MM.1S (cell line): ENCODE data around the gene SLC13A4.

Experiments used
- DNase-seq: peaks from one replicate; pipeline ENCODE4 v3.0.0-alpha.2; 2015
- H2AFZ ChIP-seq: fragments of 300-600 bp; sonication (generic); 2 replicates; pipeline ENCODE4 v1.6.0; 2016; ENCODE audit warnings: antibody characterized with exemption, low read length
- H3F3A ChIP-seq: fragments of 300-600 bp; sonication (generic); 2 replicates; pipeline ENCODE4 v1.6.1; 2016; ENCODE audit warnings: mild to moderate bottlenecking, antibody characterized with exemption, low read length, moderate library complexity, mixed read lengths; ENCODE audit not compliant: insufficient read depth
- H3K27ac ChIP-seq: fragments of 300-600 bp; sonication (generic); 2 replicates; pipeline ENCODE4 v1.5.1; 2016; ENCODE audit warnings: mild to moderate bottlenecking, low read length
- H3K27me3 ChIP-seq: fragments of 300-600 bp; sonication (generic); replicated peaks from 2 replicates; pipeline ENCODE4 v1.6.0; 2016; ENCODE audit warnings: low read length; ENCODE audit not compliant: insufficient read depth
- H3K36me3 ChIP-seq: fragments of 300-600 bp; sonication (generic); replicated peaks from 2 replicates; pipeline ENCODE4 v1.6.1; 2016; ENCODE audit warnings: mild to moderate bottlenecking, low read length, mixed read lengths; ENCODE audit not compliant: insufficient read depth
- H3K4me1 ChIP-seq: fragments of 300-600 bp; sonication (generic); 2 replicates; pipeline ENCODE4 v1.6.1; 2016; ENCODE audit warnings: low read length, mixed read lengths
- H3K4me2 ChIP-seq: fragments of 300-600 bp; sonication (generic); 2 replicates; pipeline ENCODE4 v1.6.0; 2016; ENCODE audit warnings: low read depth, low read length
- H3K4me3 ChIP-seq: fragments of 300-600 bp; sonication (generic); 2 replicates; pipeline ENCODE4 v1.5.1; 2016; ENCODE audit warnings: low read length, mixed read lengths
- H3K79me2 ChIP-seq: fragments of 300-600 bp; sonication (generic); 2 replicates; pipeline ENCODE4 v1.6.1; 2016; ENCODE audit warnings: mixed run types, low read length, mixed read lengths
- H3K9ac ChIP-seq: fragments of 300-600 bp; sonication (generic); 2 replicates; pipeline ENCODE4 v1.6.1; 2016; ENCODE audit warnings: low read length, mixed read lengths
- H3K9me2 ChIP-seq: fragments of 300-600 bp; sonication (generic); replicated peaks from 2 replicates; pipeline ENCODE4 v1.6.1; 2016; ENCODE audit warnings: mild to moderate bottlenecking, low read length, mixed read lengths; ENCODE audit not compliant: insufficient read depth
- H3K9me3 ChIP-seq: fragments of 300-600 bp; sonication (generic); replicated peaks from 2 replicates; pipeline ENCODE4 v1.6.1; 2016; ENCODE audit warnings: mild to moderate bottlenecking, low read length, mixed read lengths; ENCODE audit not compliant: insufficient read depth
- H4K20me1 ChIP-seq: fragments of 300-600 bp; sonication (generic); 2 replicates; pipeline ENCODE4 v1.6.1; 2016; ENCODE audit warnings: mild to moderate bottlenecking, low read length, moderate library complexity, mixed read lengths; ENCODE audit not compliant: insufficient read depth
- CTCF ChIP-seq: fragments of 300-600 bp; sonication (generic); IDR thresholded peaks from 2 replicates; pipeline ENCODE4 v1.5.1; 2016; ENCODE audit warnings: antibody characterized with exemption, low read length, mixed read lengths
- EZH2 ChIP-seq: fragments of 300-600 bp; sonication (generic); optimal IDR thresholded peaks from 2 replicates; pipeline ENCODE3; 2017; ENCODE audit warnings: low read depth, mild to moderate bottlenecking, antibody characterized with exemption, low read length, mixed read lengths
- EZH2phosphoT487 ChIP-seq: fragments of 300-600 bp; sonication (generic); IDR thresholded peaks from 2 replicates; pipeline ENCODE4 v1.6.1; 2018; ENCODE audit warnings: antibody characterized with exemption, low read length

SLC13A4 gene

DNA sequence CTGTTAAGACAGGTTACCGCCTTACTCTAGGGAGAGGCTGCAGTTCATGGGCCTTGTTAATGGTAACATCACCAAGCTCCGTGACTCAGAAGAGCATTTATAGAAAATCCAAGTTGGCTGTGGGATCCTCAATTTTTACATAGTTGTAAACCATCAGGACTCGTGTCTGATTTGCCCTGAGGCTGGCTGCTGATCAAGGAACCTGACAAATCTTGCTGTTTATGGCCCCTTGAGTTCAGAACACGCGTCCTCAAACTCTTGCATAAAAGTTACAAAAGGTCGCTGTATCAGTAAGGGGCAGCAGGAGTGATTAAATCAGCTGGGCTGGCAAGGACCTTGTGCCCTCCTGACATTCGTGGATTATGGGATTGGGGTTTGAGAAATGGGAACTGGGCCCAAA is 4.6 kb downstream of the SLC13A4 start:
- Histone ChIP-seq H3F3A (no peaks in the 10 kb centered on the region), H3K9me3 (no peaks in the 10 kb centered on the region), H3K36me3 (no peaks in the 10 kb centered on the region), H3K4me3 (no peak overlapping the region), H3K9ac (no peak overlapping the region), H3K27ac (no peak overlapping the region), H2AFZ (no peak overlapping the region), H3K79me2 (no peaks in the 10 kb centered on the region), H4K20me1 (no peaks in the 10 kb centered on the region), H3K27me3 (no peaks in the 10 kb centered on the region), H3K9me2 (no peaks in the 10 kb centered on the region), H3K4me1 (no peaks in the 10 kb centered on the region), H3K4me2 (no peak overlapping the region)
- no peak for DNase-seq
- TF ChIP-seq EZH2 = no peak

- Histone ChIP-seq H2AFZ (no peak overlapping the region), H3K36me3 (no peaks in the 10 kb centered on the region), H3K27me3 (no peaks in the 10 kb centered on the region), H3K4me2 (no peak overlapping the region), H3K9ac (no peak overlapping the region), H3K79me2 (no peaks in the 10 kb centered on the region), H3K4me1 (no peaks in the 10 kb centered on the region), H3F3A (no peaks in the 10 kb centered on the region), H4K20me1 (no peaks in the 10 kb centered on the region), H3K27ac (no peak overlapping the region), H3K9me3 (no peaks in the 10 kb centered on the region), H3K9me2 (no peaks in the 10 kb centered on the region), H3K4me3 (no peak overlapping the region)
- DNase-seq = no peak
- TF ChIP-seq CTCF = no peak
- TF ChIP-seq EZH2 = no peak
- no peak for TF ChIP-seq EZH2phosphoT487
Measured at GRCh38 chr7:135721198-135721820, 6.7 kb downstream of the SLC13A4 start.

DNA sequence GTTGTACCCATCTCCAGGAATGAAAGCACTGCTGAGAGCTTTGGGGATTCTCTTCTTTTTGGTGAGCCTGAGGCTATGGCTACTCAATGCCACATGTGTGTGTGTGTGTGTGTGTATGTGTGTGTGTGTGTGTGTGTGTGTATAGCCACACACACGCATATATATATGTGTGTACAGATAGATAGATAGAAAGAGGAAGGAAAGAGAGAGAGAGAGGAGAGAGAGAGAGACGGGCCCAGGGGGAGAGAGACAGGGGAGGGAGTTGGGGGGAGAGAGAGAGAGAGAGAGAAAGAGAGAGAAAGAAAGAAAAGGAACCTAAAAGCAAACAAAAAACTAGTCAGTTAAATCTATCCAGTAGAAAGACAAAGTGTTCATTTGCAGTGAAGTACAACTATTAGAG is 8.3 kb downstream of the SLC13A4 start:
- Histone ChIP-seq H3K4me3 (no peak overlapping the region), H3K27ac (no peak overlapping the region), H3K9me2 (no peaks in the 10 kb centered on the region), H3K4me1 (no peaks in the 10 kb centered on the region), H3K79me2 (no peaks in the 10 kb centered on the region), H3K27me3 (no peaks in the 10 kb centered on the region), H4K20me1 (no peaks in the 10 kb centered on the region), H3F3A (no peaks in the 10 kb centered on the region), H3K4me2 (no peak overlapping the region), H3K36me3 (no peaks in the 10 kb centered on the region), H3K9ac (no peak overlapping the region), H2AFZ (no peak overlapping the region), H3K9me3 (no peaks in the 10 kb centered on the region)
- TF ChIP-seq CTCF = no peak
- TF ChIP-seq EZH2phosphoT487 = no peak
- no peak for TF ChIP-seq EZH2
- DNase-seq = no peak

DNA sequence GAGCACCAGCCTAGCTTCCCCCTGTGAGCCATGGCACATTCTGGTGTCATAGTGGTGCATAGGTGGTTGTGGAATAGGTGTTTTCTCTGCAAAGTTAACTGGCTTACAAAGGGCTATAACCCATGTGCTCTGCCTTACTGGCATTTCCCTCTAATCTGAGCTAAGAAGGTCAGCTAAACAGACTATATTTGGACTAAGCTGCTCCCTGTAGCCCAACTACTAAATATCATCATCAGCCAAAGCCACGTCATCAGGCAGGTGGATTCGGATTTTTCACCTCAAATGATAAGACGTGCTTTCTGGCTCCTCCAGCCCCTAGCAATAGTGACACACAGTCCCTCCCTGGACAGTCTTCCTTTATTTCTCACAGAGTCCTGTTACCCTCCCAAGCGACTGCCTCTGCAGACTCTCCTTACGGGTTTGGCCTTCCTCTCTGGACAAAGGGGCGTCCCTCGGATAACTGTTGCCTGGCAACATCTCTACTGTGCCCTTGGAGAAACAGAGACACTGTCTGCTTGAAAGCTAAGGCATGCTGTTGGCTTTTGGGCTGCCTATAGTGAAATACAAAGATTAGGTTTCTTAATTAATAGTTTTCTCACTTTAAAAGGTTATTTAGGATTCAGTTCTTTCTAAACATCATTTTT is 9.1 kb downstream of the SLC13A4 start:
- H3K9me3 ChIP-seq = no peaks in the 10 kb centered on the region
- H3K36me3 ChIP-seq = no peaks in the 10 kb centered on the region
- no peak overlapping the region for H3K4me3 ChIP-seq
- TF ChIP-seq EZH2 (no peak), CTCF (no peak), EZH2phosphoT487 (no peak)
- no peaks in the 10 kb centered on the region for H3K79me2 ChIP-seq
- no peak for DNase-seq
- H3K27me3 ChIP-seq = no peaks in the 10 kb centered on the region
- H3K9me2 ChIP-seq = no peaks in the 10 kb centered on the region
- H3K4me2 ChIP-seq = no peak overlapping the region
- no peak overlapping the region for H3K27ac ChIP-seq
- no peaks in the 10 kb centered on the region for H3F3A ChIP-seq
- H2AFZ ChIP-seq = no peak overlapping the region
- H4K20me1 ChIP-seq = no peaks in the 10 kb centered on the region
- H3K4me1 ChIP-seq = no peaks in the 10 kb centered on the region
- no peak overlapping the region for H3K9ac ChIP-seq
